Measurements from ENCODE around the gene HMCES.

Gene HMCES

DNA sequence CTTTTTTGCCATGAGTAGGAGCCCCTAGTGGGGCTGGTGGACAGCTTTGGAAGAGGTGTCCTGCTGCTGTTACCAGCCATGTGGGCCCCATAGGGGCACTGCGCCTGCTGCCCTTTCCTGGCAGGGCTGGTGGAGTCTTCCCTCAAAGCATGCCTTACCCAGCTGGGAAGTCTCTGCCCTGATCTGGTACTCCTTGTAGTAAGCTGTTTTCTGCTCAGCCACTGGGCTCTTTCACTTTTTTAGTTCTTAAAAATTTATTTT, 26.2 kb downstream of the HMCES start:
- no peak for DNase-seq
- TF ChIP-seq POLR2A (IDR thresholded peaks at IDR 0.05; ENCODE audit: low read length) (no peak), GATA1 (IDR thresholded peaks at IDR 0.05; ENCODE audit: low read depth, low read length) (no peak)

GRCh38 chr3:129305592-129306091, 27.0 kb downstream of the HMCES start:
- peak; percentile 81 to 83 for DNase-seq

DNA sequence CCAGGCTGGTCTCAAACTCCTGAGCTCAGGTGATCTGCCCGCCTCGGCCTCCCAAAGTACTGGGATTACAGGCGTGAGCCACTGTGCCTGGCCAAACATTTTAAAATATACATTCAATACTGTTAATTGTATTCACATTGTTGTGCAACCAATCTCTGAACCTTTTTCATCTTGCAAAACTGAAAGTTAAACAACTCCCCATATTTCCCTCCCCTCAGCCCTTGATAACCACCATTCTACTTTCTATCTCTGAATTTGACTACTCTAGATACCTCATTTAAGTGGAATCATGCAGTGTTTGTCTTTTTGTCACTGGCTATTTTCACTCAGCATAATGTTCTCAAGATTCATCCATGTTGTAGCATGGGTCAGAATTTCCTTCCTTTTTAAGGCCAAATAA, 30.0 kb downstream of the HMCES start:
- TF ChIP-seq GATA1 (IDR thresholded peaks at IDR 0.05; ENCODE audit: low read depth, low read length) (no peak), POLR2A (IDR thresholded peaks at IDR 0.05; ENCODE audit: low read length) (no peak)
- DNase-seq = no peak

More at GRCh38 chr3:129305592-129306091, 27.0 kb downstream of the HMCES start:
- TF ChIP-seq POLR2A (IDR thresholded peaks at IDR 0.05; ENCODE audit: low read length) (peak; percentile 60), GATA1 (IDR thresholded peaks at IDR 0.05; ENCODE audit: low read depth, low read length) (no peak)

- no peak for TF ChIP-seq POLR2A (IDR thresholded peaks at IDR 0.05; ENCODE audit: low read length)
Measured at GRCh38 chr3:129310111-129311011, 31.7 kb downstream of the HMCES start.

DNA sequence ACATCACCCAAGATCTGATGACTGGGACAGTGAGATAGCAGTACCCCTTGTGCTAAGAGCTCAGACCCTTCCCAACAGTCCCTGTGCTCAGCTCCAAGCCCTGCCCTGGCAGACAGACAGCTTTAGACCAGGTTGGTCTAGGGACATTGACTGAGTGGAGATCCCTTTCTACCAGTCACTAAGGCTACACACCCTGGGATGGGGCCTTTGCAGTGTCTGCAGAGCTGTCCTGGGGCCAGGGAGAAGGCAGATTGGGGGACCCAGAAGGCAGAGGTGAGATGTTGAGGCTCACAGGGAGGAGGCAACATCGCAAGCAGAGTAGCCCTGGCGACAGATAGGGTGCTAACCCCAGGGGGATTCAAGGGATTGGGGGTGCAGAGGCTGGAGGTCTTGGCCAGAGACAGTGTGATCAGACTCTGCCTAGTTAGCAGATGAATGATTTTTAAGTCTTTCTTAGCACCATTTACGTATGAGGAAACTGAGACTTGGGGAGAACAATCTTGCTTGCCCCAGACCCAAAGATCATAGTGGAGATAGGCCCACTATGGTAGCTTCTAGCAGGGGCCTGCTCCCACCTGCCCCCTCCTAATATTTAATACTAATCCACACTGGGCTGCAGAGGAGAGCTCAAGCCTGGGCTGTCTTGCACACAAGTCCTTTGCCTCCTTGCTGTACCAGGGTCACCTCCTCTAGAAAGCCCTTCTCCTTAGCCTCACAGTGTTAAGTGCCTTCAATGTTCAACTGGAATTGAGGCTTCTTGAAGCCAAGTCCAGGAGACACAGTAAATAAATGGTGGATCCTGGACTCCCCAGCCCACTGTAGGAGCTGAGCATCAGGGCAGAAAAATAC, 32.6 kb downstream of the HMCES start:
- TF ChIP-seq POLR2A (IDR thresholded peaks at IDR 0.05; ENCODE audit: low read length) (no peak), GATA1 (IDR thresholded peaks at IDR 0.05; ENCODE audit: low read depth, low read length) (no peak)
- DNase-seq = peak in 1 of 2 experiments; percentile 42

More at GRCh38 chr3:129310111-129311011, 31.7 kb downstream of the HMCES start:
- DNase-seq = no peak

- peak in 1 of 2 experiments; percentile 43 for DNase-seq
- TF ChIP-seq GATA1 (IDR thresholded peaks at IDR 0.05; ENCODE audit: low read depth, low read length) = no peak
- no peak for TF ChIP-seq POLR2A (IDR thresholded peaks at IDR 0.05; ENCODE audit: low read length)
Measured at GRCh38 chr3:129312021-129312639, 33.5 kb downstream of the HMCES start.

DNA sequence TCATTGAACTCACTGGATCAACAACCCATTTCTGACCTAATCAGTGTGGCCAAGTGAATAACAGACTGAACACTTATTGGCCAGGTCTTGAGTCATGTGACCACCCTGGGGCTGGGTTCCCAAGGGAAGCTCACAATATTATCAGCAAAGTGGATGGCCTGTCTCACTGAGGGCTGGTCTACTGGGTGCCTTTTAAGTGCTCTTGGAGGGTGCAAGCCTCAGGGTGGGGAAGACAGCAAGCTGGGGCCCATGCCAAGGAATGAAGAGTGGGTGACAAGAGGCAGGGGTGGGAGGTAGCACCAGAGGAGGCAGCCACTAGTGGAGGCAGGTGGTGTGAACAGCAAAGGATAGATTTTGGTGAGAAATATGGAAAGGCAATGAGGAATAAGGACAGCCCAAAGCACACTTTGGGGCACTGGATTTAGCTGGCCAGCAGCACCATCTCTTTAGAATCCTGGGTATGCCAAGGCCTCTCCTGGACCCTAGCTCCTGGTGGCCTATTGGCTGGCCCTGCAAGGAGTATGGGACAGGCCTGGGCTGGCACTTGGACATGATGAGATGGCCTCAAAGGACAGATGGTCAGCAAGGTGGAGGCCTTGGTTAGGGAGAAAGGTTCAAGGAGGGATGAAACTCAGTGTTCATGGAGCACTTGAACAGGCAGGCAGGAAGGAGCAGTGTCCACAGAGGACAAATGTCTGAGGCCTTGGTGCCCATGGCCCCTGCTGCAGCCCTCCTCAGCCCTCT, 34.2 kb downstream of the HMCES start:
- TF ChIP-seq GATA1 (IDR thresholded peaks at IDR 0.05; ENCODE audit: low read depth, low read length) = no peak
- TF ChIP-seq POLR2A (IDR thresholded peaks at IDR 0.05; ENCODE audit: low read length) = no peak
- DNase-seq = peak; percentile 44 to 52

DNA sequence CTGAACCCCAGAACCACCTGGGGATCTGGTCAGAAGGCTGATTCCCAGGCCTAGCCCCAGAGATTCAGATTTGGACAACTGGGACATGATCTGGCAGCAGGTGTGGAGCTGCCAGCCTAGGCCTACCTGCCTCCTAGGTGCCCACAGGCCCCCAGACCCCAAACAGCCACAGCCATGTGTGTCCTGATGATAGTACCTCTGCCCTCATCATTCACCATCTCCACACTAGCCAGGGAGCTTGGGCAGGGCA, 34.7 kb downstream of the HMCES start:
- TF ChIP-seq POLR2A (IDR thresholded peaks at IDR 0.05; ENCODE audit: low read length) (no peak), GATA1 (IDR thresholded peaks at IDR 0.05; ENCODE audit: low read depth, low read length) (no peak)
- peak in 1 of 2 experiments; percentile 52 for DNase-seq

DNA sequence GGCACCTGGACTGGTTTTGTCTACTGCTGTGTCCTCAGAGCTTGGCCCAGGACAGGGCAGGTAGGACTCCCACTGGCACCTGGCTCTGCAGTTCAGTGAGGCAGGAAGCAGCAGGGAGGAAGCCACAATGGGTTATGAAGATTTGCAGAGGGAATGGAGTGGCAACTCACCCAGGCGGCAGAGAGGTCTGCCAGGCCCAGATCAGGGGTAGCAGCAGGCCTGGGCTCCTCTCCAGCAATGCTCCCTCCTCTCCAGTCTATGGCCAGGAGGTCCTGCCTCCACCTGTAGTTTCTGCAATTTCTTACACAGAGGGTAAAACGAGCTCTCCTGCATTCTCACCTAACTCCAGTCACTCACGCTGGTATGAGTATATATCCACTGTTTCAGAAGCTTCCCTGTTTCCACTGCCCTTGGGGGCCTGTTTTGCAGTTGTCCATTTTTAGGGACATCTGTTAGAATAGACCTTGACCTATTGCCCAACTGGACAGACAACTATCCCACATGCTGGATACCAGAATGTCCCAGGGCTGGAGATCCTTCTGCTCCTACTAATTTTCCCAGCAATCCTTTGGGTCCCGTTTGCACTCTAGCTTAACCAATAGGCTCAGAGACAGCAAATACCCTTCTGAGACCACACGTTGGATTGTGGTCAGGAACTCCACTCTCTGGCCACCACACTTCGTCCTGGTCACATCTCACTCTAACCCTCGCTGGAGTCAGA, 35.2 kb downstream of the HMCES start:
- peak; percentile 57 to 62 for DNase-seq
- TF ChIP-seq GATA1 (IDR thresholded peaks at IDR 0.05; ENCODE audit: low read depth, low read length) (no peak), POLR2A (IDR thresholded peaks at IDR 0.05; ENCODE audit: low read length) (peak; percentile 89)

- peak; percentile 93 to 94 for DNase-seq
- no peak for TF ChIP-seq GATA1 (IDR thresholded peaks at IDR 0.05; ENCODE audit: low read depth, low read length)
- TF ChIP-seq POLR2A (IDR thresholded peaks at IDR 0.05; ENCODE audit: low read length) = no peak
Measured at GRCh38 chr3:129314386-129315222, 35.9 kb downstream of the HMCES start.

DNA sequence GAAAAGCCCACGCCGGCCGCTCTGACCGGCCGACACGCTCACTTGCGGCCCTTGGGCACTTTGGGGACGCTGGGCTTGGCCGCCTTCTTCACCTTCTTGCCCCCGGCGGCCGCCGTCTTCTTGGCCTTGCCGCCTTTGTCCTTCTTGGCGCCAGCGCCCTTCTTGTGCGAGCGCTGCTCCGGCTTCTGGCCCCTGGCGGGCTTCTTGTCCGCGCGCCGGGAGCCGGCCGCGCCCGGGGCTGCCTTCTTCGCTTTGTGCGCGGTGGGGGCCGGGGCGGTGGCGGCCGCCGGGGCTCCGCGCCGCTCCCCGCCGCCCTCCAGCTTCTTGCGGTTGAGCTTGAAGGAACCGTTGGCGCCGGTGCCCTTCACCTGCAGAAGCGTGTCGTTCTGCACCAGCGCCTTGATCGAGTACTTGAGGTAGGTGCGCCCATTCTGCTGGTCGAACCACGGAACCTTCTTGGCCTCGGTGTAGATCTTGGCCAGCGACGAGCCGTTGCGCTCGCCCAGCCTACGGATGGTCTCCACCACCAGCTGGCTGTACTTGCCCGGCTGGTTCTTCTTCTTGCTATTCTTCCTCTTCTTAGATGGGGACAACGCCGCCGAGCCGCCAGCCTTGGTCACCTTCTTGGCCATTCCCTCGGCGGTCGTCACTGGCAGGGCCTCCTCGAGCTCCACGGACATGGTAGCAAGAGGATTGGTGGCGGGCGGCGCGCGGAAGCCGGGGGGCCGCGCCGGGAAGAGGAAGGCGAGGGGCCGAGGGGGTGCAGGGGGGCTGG, 36.7 kb downstream of the HMCES start:
- TF ChIP-seq GATA1 (IDR thresholded peaks at IDR 0.05; ENCODE audit: low read depth, low read length) (no peak), POLR2A (IDR thresholded peaks at IDR 0.05; ENCODE audit: low read length) (peak; percentile 78)
- peak; percentile 75 to 84 for DNase-seq

DNA sequence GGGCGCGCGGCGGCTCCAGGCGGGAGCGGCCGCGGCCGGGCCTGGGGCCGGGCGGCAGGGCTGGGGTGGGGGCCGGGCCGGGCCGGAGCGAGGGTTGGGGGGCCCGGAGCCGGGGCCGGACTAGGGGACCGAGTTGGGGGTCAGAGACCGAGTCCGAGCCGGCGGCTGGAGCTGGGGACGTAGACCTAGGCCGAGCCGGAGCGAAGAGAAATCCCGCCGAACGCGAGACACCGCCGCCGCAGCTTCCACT, 37.3 kb downstream of the HMCES start:
- TF ChIP-seq POLR2A (IDR thresholded peaks at IDR 0.05; ENCODE audit: low read length) (no peak), GATA1 (IDR thresholded peaks at IDR 0.05; ENCODE audit: low read depth, low read length) (no peak)
- no peak for DNase-seq

Data from erythroblast (primary cell).